HG03575 (cell line): Measurements from ENCODE around the gene VAC14.

Experiments used
- ATAC-seq: cut with Tn5 transposase; IDR thresholded peaks from one replicate; pipeline ENCODE4 v1.9.1; 2021; ENCODE audit not compliant: unreplicated experiment, insufficient number of reproducible peaks, low FRiP score; ENCODE audit errors: extremely low read depth

VAC14 gene

DNA sequence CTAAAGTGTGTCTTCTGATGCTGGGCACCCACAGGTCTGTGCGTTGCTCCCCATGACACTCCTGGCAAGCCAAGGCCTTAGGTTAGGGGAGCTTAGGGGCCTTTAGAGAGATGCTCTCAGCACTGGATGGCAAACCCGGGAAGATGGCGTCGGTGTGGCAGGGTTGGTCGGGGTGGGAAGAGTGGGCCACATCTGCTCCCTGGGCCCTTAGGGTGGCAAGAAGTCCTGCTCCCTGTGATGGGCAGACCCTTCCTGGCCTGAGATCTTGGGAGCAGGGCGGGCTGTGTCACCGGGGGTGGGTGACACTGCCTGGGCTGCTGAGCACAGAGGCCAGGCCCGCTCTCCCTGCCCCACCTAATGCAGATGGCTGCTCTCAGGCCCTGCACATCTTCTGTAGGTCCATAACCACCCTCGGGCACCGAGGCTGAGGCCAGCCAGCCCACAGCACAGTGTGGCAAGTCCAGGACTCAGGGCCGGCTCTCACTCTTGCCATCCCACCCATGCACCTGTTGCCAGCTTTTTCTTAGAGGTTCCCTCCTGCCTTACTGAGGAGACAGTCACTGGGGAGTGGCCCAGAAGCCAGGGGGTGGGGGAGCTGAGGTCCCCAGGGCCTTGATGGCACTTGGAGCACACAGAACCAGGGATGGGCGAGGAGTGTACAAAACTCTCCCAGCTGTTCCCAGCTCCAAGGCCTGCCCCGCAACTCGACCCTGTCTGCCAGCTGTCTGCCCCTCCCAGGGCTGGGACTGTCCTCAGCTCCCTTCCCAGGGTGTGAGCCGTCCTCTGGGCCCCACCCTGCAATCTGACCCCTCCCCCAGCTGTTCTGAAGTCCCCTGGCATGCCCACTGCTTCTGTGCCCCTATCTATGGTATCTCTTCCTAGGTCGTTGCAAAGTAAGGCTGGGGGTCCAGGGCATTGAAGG lies 110.7 kb downstream of the VAC14 start:
- no peak for ATAC-seq

DNA sequence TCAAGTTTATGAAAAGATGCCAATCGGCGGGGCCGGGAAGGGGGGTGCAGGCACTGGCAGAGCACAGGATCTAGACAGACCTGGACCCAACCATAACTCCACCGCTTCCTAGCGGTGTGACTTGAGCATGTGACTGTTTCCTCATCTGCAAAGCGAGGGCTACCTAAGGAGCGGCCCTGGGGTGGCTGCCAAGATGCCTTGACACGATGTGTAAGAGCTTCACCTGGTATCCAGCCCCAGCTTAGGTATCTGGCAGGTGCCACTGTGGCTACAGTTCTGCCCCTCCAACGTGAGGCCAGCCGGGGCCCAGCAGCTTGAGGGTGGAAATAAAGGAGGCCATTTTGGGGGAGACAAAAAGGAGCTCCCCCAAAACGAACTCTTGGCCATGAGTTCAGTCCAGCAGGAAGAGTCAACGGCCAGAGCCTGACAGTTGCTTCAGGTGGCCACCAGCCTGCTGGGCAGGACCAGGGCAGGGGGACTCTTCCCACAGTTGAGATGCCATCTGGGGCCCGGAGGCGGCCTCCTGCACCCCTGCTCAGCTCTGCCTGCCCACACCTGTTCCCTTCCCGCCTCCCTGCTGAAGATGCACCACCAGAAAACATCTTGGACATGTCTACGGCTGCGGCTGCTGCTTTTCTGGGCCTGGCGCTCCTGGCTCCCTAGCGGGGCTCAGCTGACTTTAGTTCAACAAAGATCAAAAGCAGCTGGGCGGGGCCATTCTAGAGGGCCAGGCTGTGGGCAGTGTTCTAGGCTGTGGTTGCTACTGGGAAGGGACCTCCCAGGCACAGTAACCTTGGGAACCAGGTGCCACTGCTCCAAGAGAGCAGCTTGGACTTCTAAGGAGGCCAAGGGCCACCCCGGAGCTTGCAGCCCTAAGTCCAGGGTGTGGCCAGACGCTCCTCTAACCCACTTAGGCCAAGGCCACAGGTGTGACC lies 111.7 kb downstream of the VAC14 start:
- no peak for ATAC-seq

DNA sequence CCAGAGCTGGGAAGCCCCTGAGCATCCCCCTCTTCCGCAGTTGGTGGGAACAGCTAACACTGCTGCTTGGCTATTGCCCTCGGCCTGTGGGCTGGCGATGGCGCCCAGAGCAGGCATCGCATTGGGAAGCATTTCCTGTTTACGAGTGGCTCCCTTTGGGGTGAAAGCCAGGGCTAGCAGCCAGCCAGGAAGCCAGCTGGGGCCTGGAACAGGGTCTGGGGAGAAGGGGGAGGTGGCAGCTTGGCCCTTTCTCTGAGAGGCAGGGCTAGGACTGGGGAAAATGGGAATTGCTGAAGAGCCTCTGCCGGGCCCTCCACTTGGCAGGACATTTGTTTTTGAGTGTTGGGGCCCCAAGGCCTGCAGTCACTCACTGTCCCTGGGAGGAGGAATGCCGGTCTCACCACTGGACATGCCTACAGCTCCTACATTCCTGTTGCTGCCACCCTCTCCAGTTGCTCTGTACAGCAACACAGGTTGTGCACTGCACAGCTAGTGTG lies 112.7 kb downstream of the VAC14 start:
- no peak for ATAC-seq

DNA sequence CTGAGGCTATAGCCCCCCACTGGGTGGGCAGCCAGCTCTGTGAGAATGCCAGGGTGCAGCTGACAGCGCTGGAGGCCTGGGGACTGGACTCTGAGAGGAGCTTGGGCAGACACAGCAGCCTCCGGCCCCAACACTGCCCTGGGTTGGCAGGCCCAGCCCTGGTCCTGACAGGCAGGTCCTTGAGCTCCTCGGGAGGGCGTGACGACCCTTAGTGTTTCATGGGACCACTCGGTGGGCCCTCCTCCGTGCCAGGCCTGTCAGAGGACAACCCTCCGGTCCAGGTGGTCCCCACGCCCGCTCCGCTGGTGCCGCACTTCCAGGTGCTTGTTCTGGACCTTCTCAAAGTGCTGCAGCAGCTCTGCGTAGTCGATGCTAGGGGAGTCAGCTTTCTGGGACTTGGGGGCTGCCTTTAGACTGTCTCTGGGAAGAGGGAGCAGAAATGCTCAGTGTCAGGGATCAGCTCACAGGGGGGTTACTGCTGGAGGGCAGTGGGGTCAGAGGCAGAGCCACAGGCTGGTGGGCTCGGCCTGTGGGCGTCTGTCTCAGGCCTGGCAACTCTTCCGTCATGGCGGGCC lies 113.2 kb downstream of the VAC14 start:
- no peak for ATAC-seq

DNA sequence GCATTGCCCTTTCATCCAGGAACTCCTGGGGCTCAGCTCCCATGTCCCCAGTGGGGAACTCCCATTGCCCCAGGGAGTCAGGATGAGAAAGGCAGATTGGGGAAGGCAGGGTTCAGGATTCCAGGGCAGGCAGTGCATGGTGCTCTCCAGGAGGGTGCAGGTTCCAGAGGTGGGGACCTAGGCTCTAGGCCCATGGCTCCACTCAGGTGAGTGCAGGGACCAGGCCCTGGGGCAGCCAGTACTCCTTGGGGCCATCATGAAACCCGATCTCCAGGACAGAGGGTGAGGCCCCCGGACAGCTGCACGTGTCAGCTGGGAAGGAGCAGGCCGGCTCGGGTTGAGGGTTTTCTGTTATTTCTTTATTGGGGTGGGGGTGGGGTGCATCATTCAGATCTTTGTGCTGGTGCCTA lies 113.9 kb downstream of the VAC14 start:
- ATAC-seq = no peak

DNA sequence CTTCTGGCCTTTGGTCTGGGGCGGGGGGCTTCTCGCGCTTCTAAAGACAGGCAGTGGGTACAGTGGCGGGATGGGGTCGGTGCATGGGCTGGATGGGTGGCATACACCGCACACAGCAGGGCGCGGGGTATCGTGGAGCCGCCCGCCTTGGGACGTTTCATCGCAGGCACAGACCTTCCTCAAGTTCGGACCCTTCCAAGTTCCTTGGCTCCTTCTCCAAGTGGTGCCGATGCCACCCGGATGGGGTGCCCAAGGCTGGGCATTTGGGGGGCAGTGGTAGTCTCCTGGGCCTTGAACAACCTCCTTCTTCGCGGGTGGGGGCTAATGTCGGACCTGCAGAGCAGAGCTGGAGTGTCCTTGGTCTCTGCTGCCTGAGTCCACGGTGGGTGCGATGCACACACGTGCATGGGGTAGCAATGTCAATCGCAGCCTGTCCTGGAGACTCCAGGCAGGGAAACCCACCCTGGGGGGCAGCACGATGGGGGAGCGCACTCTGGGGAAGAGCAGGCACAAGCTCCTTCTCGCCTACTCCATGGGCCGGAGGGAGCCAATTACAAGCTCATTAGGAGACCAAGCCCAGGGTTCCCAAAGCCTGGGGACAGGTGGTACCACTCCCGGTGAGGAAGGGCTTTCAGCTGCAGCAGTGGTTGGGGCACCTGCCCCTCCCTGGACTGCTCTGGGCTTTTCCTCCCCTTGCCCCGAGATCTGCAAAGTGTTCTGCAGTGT lies 114.4 kb downstream of the VAC14 start:
- no peak for ATAC-seq

DNA sequence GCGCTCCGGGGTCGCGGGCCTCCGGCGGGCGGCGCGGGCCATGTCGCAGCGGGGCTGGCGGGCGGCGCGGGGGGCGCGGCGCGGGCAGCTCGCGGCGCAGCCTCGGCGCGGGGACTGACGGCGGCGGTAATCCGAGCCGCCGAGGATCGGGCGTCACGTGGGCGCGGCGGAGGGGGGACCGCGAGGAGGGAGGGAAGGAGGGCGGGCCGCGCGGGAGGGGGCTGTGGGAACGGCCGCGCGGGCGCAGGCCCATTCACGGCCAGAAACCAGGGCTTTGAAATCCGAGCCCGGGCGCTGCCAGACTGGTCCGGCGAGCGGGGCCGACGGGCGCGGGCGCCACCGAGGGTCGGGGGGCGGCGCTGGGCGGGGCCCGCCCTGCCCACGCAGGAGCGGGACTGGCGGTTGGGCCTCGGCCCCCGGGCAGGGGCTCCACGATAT lies 115.0 kb downstream of the VAC14 start, which contains the start of gene MTSS2:
MTSS2 (minus strand) TSS at position 116 of the 438 bp plus-strand sequence. CDS start 262 bp downstream, outside the sequence.
- no peak for ATAC-seq

DNA sequence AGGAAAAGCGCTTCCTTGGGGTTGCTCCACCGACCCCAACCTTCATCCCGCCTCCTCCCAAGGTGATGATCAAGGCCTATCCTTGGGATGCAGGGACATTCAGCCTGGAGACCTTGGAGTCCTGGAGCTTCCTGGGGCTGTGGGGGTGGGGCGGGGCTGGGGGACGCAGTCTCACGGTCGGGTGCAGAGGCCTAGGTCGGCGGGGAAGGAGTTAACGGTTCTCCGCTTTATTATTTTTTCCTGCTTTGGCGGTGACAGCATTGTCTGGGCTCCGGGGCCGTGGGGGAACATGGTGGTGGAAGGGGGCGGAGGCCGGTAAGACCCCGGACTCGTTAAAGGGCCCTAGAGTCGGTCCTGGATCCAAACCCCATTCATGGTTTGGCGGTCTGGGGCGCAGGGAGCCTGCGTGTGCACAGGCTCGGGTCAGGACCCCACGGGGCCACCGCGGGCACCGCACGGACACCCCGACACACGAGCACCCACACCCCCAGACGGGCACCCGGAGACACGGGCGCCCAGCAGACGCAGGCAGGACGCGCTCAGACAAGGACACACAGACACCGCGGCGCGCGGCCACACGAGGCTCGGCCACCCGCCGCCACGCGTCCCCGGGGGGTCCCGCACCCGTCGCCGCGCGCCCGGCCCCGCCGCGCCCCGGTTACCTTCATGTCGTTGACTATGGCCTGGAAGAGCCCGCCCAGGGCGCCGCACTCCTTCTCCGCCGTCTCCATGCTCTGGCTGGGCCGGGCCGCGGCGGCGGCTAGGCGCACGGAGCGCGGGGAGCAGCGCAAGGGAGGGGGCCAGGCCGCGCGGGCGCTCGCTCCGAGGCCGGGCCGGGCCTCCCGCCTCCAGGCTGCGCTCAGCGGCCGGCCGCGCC lies 115.7 kb downstream of the VAC14 start:
- no peak for ATAC-seq

DNA sequence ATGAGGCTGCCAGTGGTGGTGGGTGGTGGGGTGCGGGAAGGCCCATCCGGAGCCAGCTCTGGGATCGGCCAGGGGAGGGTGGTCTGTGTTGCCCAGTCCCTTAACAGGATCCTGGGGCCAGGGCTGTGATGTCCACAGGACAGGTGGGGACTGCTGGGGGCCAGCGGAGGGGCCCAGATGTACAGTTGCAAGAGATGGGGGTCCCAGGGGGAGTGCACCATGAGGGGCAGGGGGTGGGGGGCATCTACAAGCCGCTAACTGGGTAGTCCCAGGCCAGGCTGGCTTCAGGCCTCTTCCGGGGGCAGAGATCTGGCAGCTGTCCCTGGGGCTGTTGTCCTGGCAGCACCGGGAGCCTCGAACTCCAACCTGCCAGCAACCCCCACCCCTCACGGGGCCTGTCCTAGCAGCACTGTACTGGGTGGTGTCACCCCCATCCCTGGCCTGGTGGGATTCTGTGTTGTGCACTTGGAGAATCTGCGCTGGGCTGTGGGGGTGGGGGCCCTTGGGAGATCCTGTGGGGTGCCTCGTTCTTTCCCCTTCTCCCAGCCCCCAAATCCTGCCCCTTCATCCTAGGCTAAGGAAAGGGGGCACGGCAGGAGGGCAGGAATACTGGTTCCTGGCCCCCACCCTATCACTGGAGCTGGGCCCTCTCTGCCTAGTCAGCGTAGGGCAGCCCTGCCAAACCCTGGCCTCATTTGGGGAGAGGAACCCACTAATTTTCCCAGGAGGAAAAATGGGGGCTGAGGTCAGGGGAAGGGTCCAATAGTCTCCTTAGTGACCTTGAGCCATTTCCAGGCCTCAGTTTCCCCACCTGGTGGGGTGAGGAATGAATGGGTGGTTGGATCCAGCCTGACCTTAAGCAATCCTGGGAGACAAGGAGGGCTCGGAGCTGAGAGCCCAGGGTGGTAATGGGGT lies 116.6 kb downstream of the VAC14 start:
- no peak for ATAC-seq

DNA sequence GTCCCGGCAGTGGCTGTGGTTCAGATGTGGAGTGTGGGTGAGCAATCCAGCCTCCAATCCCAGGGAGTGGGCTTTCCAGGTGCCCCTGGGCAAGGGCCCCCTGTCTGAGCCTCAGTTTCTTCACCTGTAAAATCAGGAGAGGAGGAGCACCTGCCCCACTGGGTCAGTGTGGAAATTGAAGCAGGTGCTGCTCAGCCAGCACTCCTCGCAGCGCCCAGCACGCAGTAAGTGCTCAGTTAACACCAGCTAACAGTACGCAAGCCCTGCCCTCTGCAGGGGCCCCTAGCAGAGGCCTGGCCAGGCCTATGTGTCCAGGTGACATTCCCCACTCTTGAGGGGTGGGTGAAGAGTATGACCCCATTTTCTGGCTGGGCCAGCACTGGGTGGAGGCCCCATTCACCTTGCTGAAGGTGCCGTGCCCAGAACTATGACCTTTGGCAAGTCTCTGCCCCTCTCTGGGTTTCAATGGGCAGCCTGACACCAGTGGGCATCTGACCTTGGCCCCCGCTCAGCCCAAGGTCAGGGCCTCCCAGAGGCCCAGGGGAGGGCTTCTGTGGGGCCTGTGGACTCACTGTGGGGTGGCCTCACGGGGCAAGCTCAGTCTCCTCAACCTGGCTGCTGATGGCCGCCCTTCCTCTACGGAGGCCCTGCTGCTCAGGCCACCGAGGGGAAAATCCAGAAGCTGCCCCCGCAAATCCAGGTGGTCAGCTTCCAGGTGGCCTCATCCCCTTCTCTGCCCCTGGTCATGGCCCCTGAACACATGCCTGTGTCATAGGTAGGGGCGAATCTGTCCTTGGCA lies 117.6 kb downstream of the VAC14 start:
- ATAC-seq = no peak

DNA sequence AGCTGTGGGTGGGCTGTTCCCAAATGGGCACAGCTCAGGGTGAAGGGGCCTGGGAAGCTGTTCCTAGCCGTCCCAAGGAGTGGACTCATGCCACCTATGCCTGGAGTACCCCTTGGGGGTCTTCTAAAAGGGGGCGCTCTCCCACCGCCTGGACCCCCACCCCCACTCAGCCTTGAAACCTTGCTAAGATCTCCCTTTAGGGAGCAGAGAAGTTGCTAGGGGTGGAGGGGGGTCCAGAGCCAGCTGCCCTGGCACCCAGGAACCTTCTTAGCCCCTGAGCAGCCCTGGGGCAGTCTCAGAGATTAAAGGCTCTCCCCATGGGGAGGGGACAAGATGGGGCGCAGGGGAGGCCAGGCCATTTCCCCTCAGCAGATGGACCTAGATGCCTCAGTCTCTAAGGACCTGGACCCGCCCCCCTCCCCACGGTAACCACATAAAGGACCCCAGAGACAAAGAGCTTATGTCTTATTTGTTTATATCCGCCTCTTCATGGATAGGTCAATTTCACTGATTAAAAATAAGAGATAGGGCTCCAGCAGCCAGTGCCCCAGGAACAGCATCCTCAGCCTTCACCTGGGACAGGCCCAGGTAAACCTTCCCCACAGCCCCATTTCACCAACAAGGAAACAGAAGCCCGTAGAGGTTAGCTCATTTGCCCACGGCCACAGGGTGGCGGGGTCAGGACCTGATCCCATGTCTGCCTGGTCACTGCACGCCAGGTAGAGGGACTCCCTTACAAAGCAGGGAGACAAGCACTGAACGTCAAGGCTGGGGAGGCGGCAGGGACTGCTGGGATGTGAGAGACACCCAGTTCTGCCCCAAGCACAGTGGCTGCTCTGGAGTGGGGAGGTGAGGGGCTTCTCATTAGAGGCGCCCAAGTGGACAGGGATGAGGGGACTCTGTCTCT lies 118.5 kb downstream of the VAC14 start:
- no peak for ATAC-seq

DNA sequence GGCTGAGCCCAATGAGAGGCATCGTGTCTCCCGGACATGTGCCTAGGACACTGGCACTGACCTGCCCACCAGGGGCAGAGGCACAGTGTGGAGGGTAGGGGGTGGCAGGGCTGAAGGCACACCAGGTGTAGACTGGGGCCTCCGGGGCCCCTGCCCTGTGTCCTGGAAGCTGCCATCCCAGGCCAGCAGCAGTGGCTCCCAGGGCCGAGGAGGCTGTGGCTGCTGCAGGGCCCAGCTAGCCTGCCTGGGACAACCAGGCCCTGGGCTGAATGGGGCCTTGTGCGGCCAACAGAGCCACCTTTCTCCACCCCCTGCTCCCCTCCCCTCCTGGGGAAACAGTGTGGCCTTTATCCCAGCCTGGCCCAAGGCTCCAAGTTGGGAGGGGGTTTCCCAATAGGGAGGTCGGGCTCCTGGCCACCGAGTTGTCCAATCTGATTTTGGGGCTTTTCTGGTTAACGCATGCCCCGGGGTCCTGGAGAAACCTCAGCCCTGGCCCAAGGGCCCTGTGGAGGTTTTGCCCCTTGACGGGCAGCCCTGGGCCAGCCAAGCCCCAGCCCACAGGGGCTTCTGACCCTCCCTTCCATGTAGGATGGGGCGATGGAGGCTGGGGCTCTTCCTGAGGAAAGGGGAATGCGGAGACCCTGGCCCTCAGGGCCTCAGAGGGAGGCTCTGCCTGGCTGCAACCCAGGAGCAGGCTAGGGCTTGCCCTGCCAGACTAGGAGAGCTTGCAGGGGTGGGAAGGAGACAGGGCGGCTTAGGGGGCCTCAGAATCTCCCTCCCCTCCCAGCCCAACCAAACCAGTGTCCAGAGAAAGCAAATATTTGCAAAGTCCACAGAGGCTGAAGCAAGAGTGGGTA lies 119.3 kb downstream of the VAC14 start:
- ATAC-seq = no peak

DNA sequence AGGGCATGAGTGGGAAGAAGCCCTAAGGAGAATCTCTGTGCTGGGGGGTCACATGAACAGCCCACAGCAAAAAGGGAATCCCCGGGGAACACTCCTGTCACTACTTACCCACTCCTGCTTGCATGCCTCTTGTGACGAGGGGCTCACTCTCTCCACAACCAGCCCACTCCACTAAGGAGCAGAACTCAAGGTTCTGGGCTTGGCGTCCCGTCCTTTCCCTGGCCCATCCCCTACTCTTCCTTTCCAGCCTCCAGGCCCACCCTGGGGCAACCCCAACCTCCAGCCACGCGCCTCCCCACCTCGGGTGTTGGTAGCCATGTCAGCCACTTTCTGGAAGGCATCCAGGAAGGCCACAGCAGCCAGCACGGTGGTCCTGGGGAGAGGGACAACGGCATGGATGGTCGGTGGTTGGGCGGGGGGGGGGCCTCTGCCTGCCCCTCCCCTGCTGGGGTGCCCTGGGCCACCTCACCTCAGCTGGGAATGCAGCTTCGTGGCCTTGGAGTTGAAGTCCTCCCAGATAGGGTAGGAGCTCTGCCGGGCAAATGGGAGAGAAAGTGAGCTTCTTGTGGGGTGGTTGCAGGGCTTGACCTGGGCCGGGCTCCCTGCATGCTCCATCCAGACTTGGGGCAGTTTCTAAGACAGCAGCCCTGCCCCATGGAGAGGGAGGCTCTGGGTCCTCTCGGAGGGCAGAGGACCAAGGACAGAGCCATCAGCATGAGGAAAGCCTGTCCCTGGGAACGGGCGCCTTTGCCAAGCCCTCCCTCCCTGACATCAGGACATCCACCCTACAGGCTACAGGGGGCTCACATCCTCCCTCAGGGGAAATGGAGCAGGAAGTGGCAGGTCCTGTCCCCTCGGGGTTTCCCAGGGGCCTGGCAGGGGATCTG lies 120.2 kb downstream of the VAC14 start:
- ATAC-seq = no peak
